ENCODE data around the gene PRSS56.
A peak's percentile ranks its signal among the peaks of the same experiment; 100 is the strongest.

The PRSS56 gene

GRCh38 chr2:232498452-232498851 lies 21.7 kb upstream of the PRSS56 start:
- H3K27ac Mint-ChIP-seq = no peak overlapping the region
- H3K36me3 Mint-ChIP-seq (ENCODE audit: low read depth) = no peaks in the 10 kb centered on the region
- H3K9me3 Mint-ChIP-seq = no peaks in the 10 kb centered on the region
- H3K27me3 Mint-ChIP-seq (ENCODE audit: low read depth) = peaks cover 53% of the 10 kb centered on the region
- no peak for TF ChIP-seq CTCF (IDR thresholded peaks at IDR 0.05; ENCODE audit: unreplicated experiment in 3 of 3)
- no peak overlapping the region for H3K4me3 Mint-ChIP-seq
- H3K4me1 Mint-ChIP-seq = peaks cover 4% of the 10 kb centered on the region

GRCh38 chr2:232501331-232501771 lies 18.8 kb upstream of the PRSS56 start:
- H3K9me3 Mint-ChIP-seq = no peaks in the 10 kb centered on the region
- H3K36me3 Mint-ChIP-seq (ENCODE audit: low read depth) = no peaks in the 10 kb centered on the region
- H3K4me1 Mint-ChIP-seq = peaks cover 20% of the 10 kb centered on the region
- peaks cover 68% of the 10 kb centered on the region for H3K27me3 Mint-ChIP-seq (ENCODE audit: low read depth)
- TF ChIP-seq CTCF (IDR thresholded peaks at IDR 0.05; ENCODE audit: unreplicated experiment in 3 of 3) = no peak
- peak overlapping the region; percentile 29 to 61 (median 34) for H3K4me3 Mint-ChIP-seq
- peak overlapping the region in 1 of 3 experiments; percentile 23 for H3K27ac Mint-ChIP-seq

- H3K9me3 Mint-ChIP-seq = no peaks in the 10 kb centered on the region
- no peak for TF ChIP-seq CTCF (IDR thresholded peaks at IDR 0.05; ENCODE audit: unreplicated experiment in 3 of 3)
- H3K4me3 Mint-ChIP-seq = peak overlapping the region; percentile 34 to 61 (median 52)
- no peaks in the 10 kb centered on the region for H3K36me3 Mint-ChIP-seq (ENCODE audit: low read depth)
- H3K27ac Mint-ChIP-seq = peak overlapping the region in 1 of 3 experiments; percentile 23
- H3K4me1 Mint-ChIP-seq = peaks cover 20% of the 10 kb centered on the region
- H3K27me3 Mint-ChIP-seq (ENCODE audit: low read depth) = peaks cover 72% of the 10 kb centered on the region
These were observed 18.3 kb upstream of the PRSS56 start for GRCh38 chr2:232501794-232502390.

GRCh38 chr2:232502511-232502910 lies 17.7 kb upstream of the PRSS56 start:
- Mint-ChIP-seq H3K9me3 (no peaks in the 10 kb centered on the region), H3K27me3 (ENCODE audit: low read depth) (peaks cover 72% of the 10 kb centered on the region), H3K36me3 (ENCODE audit: low read depth) (no peaks in the 10 kb centered on the region), H3K4me3 (peak overlapping the region; percentile 60 to 84 (median 80)), H3K27ac (peak overlapping the region in 1 of 3 experiments; percentile 12), H3K4me1 (peaks cover 20% of the 10 kb centered on the region)
- TF ChIP-seq CTCF (IDR thresholded peaks at IDR 0.05; ENCODE audit: unreplicated experiment in 3 of 3) = no peak

DNA sequence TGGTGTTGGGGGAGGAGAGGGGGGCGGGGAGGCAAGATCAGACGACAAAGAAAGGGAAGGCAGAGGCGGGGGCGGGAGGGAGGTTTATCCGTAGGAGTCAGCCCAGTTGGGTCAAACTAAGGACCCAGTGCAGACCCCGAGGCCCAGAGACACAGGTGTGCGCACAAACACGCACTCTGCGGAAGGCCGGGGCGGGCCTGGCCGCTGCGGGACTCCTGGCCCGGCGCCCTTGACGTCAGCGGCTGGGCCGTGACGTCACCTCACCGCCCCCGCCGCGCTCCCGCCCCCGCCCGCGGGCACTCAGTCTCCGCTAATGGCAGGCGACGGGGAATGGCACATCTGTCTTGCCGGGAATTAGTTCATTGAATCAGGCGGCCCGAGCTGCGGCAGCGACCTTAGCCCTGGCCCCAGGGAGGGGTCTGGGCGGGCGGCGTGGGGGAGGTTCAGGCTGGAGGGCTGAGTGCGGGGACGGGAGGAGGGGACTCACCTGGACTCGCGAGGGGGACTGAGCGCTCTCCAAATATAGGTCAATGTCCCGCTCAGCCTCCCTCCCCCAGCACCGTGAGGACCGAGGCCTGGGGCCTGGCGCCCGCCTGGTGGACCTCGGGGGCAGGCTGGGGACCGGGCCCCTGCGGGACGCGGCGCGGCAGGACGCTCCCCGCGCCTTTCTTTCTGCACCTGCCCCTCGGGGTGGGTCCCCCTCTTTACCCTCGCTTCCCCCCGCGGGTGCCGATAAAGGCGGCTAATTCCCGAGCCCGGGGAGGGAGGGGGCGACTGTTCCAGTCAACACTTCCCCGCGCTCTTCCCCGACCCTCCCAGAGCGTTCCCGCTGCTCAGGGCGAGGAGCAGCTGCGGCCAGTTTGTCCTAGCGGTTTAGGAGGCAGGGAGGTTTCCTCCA lies 17.0 kb upstream of the PRSS56 start:
- H3K4me1 Mint-ChIP-seq = peaks cover 20% of the 10 kb centered on the region
- H3K27ac Mint-ChIP-seq = peak overlapping the region in 2 of 3 experiments; percentile 12 to 49
- H3K9me3 Mint-ChIP-seq = no peaks in the 10 kb centered on the region
- H3K27me3 Mint-ChIP-seq (ENCODE audit: low read depth) = peaks cover 72% of the 10 kb centered on the region
- H3K36me3 Mint-ChIP-seq (ENCODE audit: low read depth) = no peaks in the 10 kb centered on the region
- peak overlapping the region; percentile 70 to 84 (median 79) for H3K4me3 Mint-ChIP-seq
- TF ChIP-seq CTCF (IDR thresholded peaks at IDR 0.05; ENCODE audit: unreplicated experiment in 3 of 3) = no peak
